Panc1 (cell line): ENCODE measurements around the gene CREB3. TPM values are rescaled to one million over a fixed set of nuclear protein-coding genes. Genes with fewer than 3 reads are reported as not detected.

Source experiments
- ATAC-seq: fragments of 200-7000 bp; cut with Tn5 transposase; 2 replicates; pipeline ENCODE4 v1.9.1; 2020; ENCODE audit warnings: mild to moderate bottlenecking, moderate library complexity
- BruUV-seq: library from RNA; stranded (reverse); fragments of 400-500 nt; replicated peaks from 2 replicates; lab custom pipeline; 2021; lab: Mats Ljungman, UMichigan
- CTCF ChIA-PET: fragments of 300-600 bp; sonication (Branson Sonifier 250); formaldehyde crosslinking; loops from one replicate; lab custom pipeline; 2022; ENCODE audit warnings: antibody characterized with exemption; lab: Charles Lee
- POLR2A ChIA-PET: fragments of 300-600 bp; sonication (Branson Sonifier 250); formaldehyde crosslinking; loops from one replicate; lab custom pipeline; 2022; ENCODE audit warnings: antibody characterized with exemption; lab: Charles Lee
- DNase-seq: peaks from one replicate; pipeline ENCODE4 v3.0.0-alpha.2; 2010; ENCODE audit warnings: low read depth, low spot score
- H3K27ac ChIP-seq: 2 replicates; pipeline ENCODE4 v1.5.1; 2011; ENCODE audit warnings: mild to moderate bottlenecking, low read length, inconsistent platforms
- H3K27me3 ChIP-seq: fragments of 200-500 bp; sonication (Bioruptor generic); 2 replicates; pipeline ENCODE4 v1.6.0; 2014; ENCODE audit warnings: low read length, inconsistent platforms; ENCODE audit not compliant: control insufficient read depth, insufficient read depth
- H3K36me3 ChIP-seq: fragments of 200-500 bp; sonication (Bioruptor generic); 2 replicates; pipeline ENCODE4 v1.5.1; 2014; ENCODE audit warnings: inconsistent platforms, mild to moderate bottlenecking, low read length, moderate library complexity; ENCODE audit not compliant: control insufficient read depth, insufficient read depth
- H3K4me1 ChIP-seq: 2 replicates; pipeline ENCODE4 v1.5.1; 2011; ENCODE audit warnings: inconsistent platforms, mild to moderate bottlenecking, low read length, moderate library complexity; ENCODE audit not compliant: control insufficient read depth, insufficient read depth
- H3K4me3 ChIP-seq, 2 experiments: 2 replicates each; pipeline ENCODE4 v1.5.1; 2011 to 2012; ENCODE audit warnings: low read depth in 2 of 2, low read length in 2 of 2, mild to moderate bottlenecking in 2 of 2, inconsistent platforms in 1 of 2, moderate library complexity in 1 of 2
- H3K9me3 ChIP-seq: fragments of 200-500 bp; sonication (Bioruptor generic); 2 replicates; pipeline ENCODE4 v1.5.1; 2014; ENCODE audit warnings: low read depth, mild to moderate bottlenecking, inconsistent platforms, low read length, moderate library complexity; ENCODE audit not compliant: control insufficient read depth, insufficient read depth
- CTCF ChIP-seq: fragments of 450-650 bp; IDR thresholded peaks from 2 replicates; pipeline ENCODE4 v1.5.1; 2017; ENCODE audit warnings: mild to moderate bottlenecking
- POLR2AphosphoS5 ChIP-seq: IDR thresholded peaks from 2 replicates; pipeline ENCODE4 v1.6.1; 2012; ENCODE audit warnings: mild to moderate bottlenecking, low read depth, low read length, moderate library complexity
- REST ChIP-seq, 2 experiments: IDR thresholded peaks; 2 replicates each; pipeline ENCODE4 v1.6.1; 2011 to 2012; ENCODE audit warnings: low read depth in 2 of 2, control low read depth in 1 of 2, low read length in 1 of 2, mild to moderate bottlenecking in 1 of 2, moderate library complexity in 1 of 2; ENCODE audit not compliant: insufficient read depth in 1 of 2
- SIN3A ChIP-seq: IDR thresholded peaks from 2 replicates; pipeline ENCODE4 v1.6.1; 2012; ENCODE audit warnings: low read depth, mild to moderate bottlenecking, low read length, moderate library complexity, borderline replicate concordance; ENCODE audit not compliant: insufficient read depth
- TCF7L2 ChIP-seq: IDR thresholded peaks from 2 replicates; pipeline ENCODE4 v1.6.1; 2011; ENCODE audit warnings: mild to moderate bottlenecking, low read depth, low read length, inconsistent platforms
- in situ Hi-C: cut with HindIII; loops from 2 replicates; pipeline ENCODE4 v1.10.0; 2016; ENCODE audit warnings: low sequenced_read_pairs, low pct_unique_long_range_greater_than_20kb
- intact Hi-C: fragments of 100-400 bp; cut with micrococcal nuclease; formaldehyde crosslinking; loops from one replicate; pipeline ENCODE4 v1.10.0; 2022; ENCODE audit not compliant: unreplicated experiment
- total RNA-seq: library from RNA; stranded (reverse); gene quantifications from one replicate; pipeline ENCODE4 v1.2.1, GENCODE V29; 2021; ENCODE audit not compliant: unreplicated experiment

CREB3 gene
- total RNA-seq, 1 experiment from 2014 or later, result 67.0 TPM

GRCh38 chr9:35743880-35744518, 11.5 kb downstream of the CREB3 start:
- Histone ChIP-seq H3K27me3 (no peaks in the 10 kb centered on the region), H3K36me3 (peaks cover 18% of the 10 kb centered on the region), H3K4me1 (peaks cover 17% of the 10 kb centered on the region; the same call in 1 of the 2 replicates), H3K9me3 (no peaks in the 10 kb centered on the region), H3K4me3 (no peak overlapping the region), H3K27ac (no peak overlapping the region)
- TF ChIP-seq CTCF, result no peak
- TF ChIP-seq POLR2AphosphoS5, result no peak
- TF ChIP-seq TCF7L2, result no peak
- no peak for TF ChIP-seq REST (IDR thresholded peaks at IDR 0.05; ENCODE audit: insufficient read depth in 1 of 2, low read depth in 2 of 2, low read length in 1 of 2)
- no peak for DNase-seq
- CTCF ChIA-PET, result interaction anchor here (0.5 kb wide), 1 partner anchor 39 kb away, joined by 4 read pairs; no protein-coding TSS in a partner anchor
- intact Hi-C loops, result no loop called here
- in situ Hi-C loops, result no loop called here
- no peak for ATAC-seq
- POLR2A ChIA-PET, result no interaction called here
- BruUV-seq, result no TSS peak

- H3K27ac ChIP-seq, result no peak overlapping the region
- no TSS peak for BruUV-seq
- H3K36me3 ChIP-seq, result peaks cover 14% of the 10 kb centered on the region
- peak overlapping the region; percentile 95 to 96; a peak in 3 of 4 replicates for H3K4me3 ChIP-seq
- TF ChIP-seq CTCF, result no peak
- no peak for TF ChIP-seq TCF7L2
- TF ChIP-seq SIN3A, result no peak
- no peak for TF ChIP-seq POLR2AphosphoS5
- no peak for TF ChIP-seq REST (IDR thresholded peaks at IDR 0.05; ENCODE audit: insufficient read depth in 1 of 2, low read depth in 2 of 2, low read length in 1 of 2)
- ATAC-seq (no peak), DNase-seq (no peak)
- H3K27me3 ChIP-seq, result no peaks in the 10 kb centered on the region
- CTCF ChIA-PET, result interaction anchor here (0.5 to 0.7 kb wide), 2 partner anchors 10 to 44 kb away, joined by 3 to 6 read pairs; no protein-coding TSS in a partner anchor
- POLR2A ChIA-PET, result no interaction called here
- H3K4me1 ChIP-seq, result peaks cover 22% of the 10 kb centered on the region; the same call in 1 of the 2 replicates
- no peaks in the 10 kb centered on the region for H3K9me3 ChIP-seq
- intact Hi-C loops (no loop called here), in situ Hi-C loops (no loop called here)
These were observed 13.1 kb downstream of the CREB3 start for GRCh38 chr9:35745569-35745968.
